Loucy (cell line): ENCODE measurements around the gene CSE1L.

Experiments
- EZH2phosphoT487 ChIP-seq: fragments of 200-600 bp; IDR thresholded peaks from 2 replicates; pipeline ENCODE4 v1.6.1; 2018; ENCODE audit warnings: antibody characterized with exemption, mild to moderate bottlenecking, moderate library complexity, borderline replicate concordance
- TF ChIP-seq, protein P1 (sequence below): fragments of 200-600 bp; sonication (generic); conservative IDR thresholded peaks from 2 replicates; pipeline ENCODE4 v1.5.1; 2014; ENCODE audit warnings: mild to moderate bottlenecking, antibody characterized with exemption, low read length

DNA sequence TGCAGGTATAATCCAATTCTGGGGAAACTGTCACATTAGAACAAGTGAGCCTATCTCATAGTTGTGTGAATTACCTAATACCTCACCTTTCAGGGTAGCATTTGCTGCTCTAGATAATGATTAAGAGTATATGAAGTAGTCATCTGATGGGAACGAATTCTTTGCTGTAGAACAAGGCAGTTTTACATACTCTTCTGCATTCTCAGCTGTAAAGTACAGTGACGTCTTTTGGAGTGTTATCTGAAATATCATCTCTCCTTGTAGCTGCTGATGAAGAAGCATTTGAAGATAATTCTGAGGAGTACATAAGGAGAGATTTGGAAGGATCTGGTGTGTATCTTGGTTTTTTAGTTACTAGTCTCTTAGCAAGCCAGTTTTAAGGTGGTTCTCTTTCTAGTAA is 28.4 kb downstream of the CSE1L start:
- TF ChIP-seq, protein P1, sequence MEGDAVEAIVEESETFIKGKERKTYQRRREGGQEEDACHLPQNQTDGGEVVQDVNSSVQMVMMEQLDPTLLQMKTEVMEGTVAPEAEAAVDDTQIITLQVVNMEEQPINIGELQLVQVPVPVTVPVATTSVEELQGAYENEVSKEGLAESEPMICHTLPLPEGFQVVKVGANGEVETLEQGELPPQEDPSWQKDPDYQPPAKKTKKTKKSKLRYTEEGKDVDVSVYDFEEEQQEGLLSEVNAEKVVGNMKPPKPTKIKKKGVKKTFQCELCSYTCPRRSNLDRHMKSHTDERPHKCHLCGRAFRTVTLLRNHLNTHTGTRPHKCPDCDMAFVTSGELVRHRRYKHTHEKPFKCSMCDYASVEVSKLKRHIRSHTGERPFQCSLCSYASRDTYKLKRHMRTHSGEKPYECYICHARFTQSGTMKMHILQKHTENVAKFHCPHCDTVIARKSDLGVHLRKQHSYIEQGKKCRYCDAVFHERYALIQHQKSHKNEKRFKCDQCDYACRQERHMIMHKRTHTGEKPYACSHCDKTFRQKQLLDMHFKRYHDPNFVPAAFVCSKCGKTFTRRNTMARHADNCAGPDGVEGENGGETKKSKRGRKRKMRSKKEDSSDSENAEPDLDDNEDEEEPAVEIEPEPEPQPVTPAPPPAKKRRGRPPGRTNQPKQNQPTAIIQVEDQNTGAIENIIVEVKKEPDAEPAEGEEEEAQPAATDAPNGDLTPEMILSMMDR = no peak
- TF ChIP-seq EZH2phosphoT487 = no peak
